ENCODE results near the gene PGBD4.

DNA sequence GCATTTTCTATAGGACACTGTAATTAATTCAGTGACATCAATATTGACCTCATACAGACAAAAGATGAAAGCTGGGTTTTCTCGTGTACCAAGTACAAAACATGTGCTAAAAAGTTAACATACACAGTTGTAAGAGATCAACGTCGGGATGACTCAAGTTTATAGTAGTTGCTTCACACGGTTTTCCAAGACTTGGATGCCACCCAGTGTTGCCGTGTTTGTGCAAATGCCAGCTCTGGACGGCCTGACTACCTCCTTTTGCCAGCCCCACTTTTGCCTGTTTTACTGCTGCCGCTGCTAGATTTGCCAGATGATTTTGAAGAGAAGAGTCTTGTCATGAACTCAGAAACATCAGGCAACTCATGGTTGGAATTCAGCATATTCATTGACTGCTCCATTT is 17.8 kb upstream of the PGBD4 start:
- TF ChIP-seq, protein P1, sequence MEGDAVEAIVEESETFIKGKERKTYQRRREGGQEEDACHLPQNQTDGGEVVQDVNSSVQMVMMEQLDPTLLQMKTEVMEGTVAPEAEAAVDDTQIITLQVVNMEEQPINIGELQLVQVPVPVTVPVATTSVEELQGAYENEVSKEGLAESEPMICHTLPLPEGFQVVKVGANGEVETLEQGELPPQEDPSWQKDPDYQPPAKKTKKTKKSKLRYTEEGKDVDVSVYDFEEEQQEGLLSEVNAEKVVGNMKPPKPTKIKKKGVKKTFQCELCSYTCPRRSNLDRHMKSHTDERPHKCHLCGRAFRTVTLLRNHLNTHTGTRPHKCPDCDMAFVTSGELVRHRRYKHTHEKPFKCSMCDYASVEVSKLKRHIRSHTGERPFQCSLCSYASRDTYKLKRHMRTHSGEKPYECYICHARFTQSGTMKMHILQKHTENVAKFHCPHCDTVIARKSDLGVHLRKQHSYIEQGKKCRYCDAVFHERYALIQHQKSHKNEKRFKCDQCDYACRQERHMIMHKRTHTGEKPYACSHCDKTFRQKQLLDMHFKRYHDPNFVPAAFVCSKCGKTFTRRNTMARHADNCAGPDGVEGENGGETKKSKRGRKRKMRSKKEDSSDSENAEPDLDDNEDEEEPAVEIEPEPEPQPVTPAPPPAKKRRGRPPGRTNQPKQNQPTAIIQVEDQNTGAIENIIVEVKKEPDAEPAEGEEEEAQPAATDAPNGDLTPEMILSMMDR (IDR thresholded peaks at IDR 0.05 in 8 of 11, conservative IDR thresholded peaks at IDR 0.05 in 3 of 11) = no peak
- TF ChIP-seq POLR2AphosphoS5 (IDR thresholded peaks at IDR 0.05) = no peak
